HL-60/S4 treated with retinoic acid at 250 ng/mL for 4 days and 3 days (cell line): Measurements from ENCODE around the gene USP5.
"Not testable (repeated sequence)": the region's sequence is repeated elsewhere in the genome, so short reads cannot be mapped to it uniquely, and the experiment has no call there.

Experiments
- in situ Hi-C: fragments of 300-500 bp; cut with MboI; formaldehyde crosslinking; loops from 2 replicates; pipeline ENCODE4 v1.7.0; 2022; ENCODE audit warnings: low sequenced_read_pairs

The USP5 gene

GRCh38 chr12:6884539-6884938, 32.6 kb downstream of the USP5 start:
- in situ Hi-C loops, result no loop called here

- in situ Hi-C loops, result not testable (repeated sequence)
These were observed 34.5 kb downstream of the USP5 start for GRCh38 chr12:6886206-6886999.

- in situ Hi-C loops, result no loop called here
These were observed 35.5 kb downstream of the USP5 start for GRCh38 chr12:6887460-6887859.

GRCh38 chr12:6888360-6888759, 36.4 kb downstream of the USP5 start:
- in situ Hi-C loops, result no loop called here

- in situ Hi-C loops, result not testable (repeated sequence)
These were observed 36.8 kb downstream of the USP5 start for GRCh38 chr12:6888794-6889193.

GRCh38 chr12:6889775-6890573, 38.0 kb downstream of the USP5 start:
- in situ Hi-C loops, result not testable (repeated sequence)

GRCh38 chr12:6890789-6891645, 39.1 kb downstream of the USP5 start:
- in situ Hi-C loops, result no loop called here

GRCh38 chr12:6891646-6892001, 39.7 kb downstream of the USP5 start:
- in situ Hi-C loops, result no loop called here

- in situ Hi-C loops, result not testable (repeated sequence)
These were observed 40.7 kb downstream of the USP5 start for GRCh38 chr12:6892683-6893082.

GRCh38 chr12:6894321-6894720, 42.4 kb downstream of the USP5 start:
- in situ Hi-C loops, result no loop called here

- in situ Hi-C loops, result no loop called here
These were observed 45.0 kb downstream of the USP5 start for GRCh38 chr12:6896846-6897435.

GRCh38 chr12:6899427-6899826, 47.5 kb downstream of the USP5 start:
- in situ Hi-C loops, result no loop called here

GRCh38 chr12:6899837-6900519, 48.0 kb downstream of the USP5 start:
- in situ Hi-C loops, result no loop called here

GRCh38 chr12:6902448-6902847, 50.5 kb downstream of the USP5 start:
- in situ Hi-C loops, result no loop called here

GRCh38 chr12:6903722-6904121, 51.8 kb downstream of the USP5 start:
- in situ Hi-C loops, result no loop called here

- in situ Hi-C loops, result no loop called here
These were observed 52.6 kb downstream of the USP5 start, which contains the start of gene LRRC23 for GRCh38 chr12:6904280-6905276. LRRC23 (plus strand) TSS chr12:6904822; CDS start chr12:6905634, 812 bp downstream.

GRCh38 chr12:6905414-6906040, 53.6 kb downstream of the USP5 start:
- in situ Hi-C loops, result no loop called here

GRCh38 chr12:6908141-6908540, 56.2 kb downstream of the USP5 start:
- in situ Hi-C loops, result not testable (repeated sequence)
